ENCODE data around the gene EPS8L3.

GRCh38 chr1:109790735-109791494, 27.2 kb upstream of the EPS8L3 start:
- TF ChIP-seq RXRA (IDR thresholded peaks at IDR 0.05; ENCODE audit: borderline replicate concordance, low read depth) (no peak), FOXM1 (IDR thresholded peaks at IDR 0.05; ENCODE audit: low read depth) (no peak), EZH2phosphoT487 (IDR thresholded peaks at IDR 0.05; ENCODE audit: borderline replicate concordance, low read depth) (no peak), NRF1 (IDR thresholded peaks at IDR 0.05; ENCODE audit: low read depth, low read length) (no peak), MEF2A (IDR thresholded peaks at IDR 0.05; ENCODE audit: borderline replicate concordance, low read depth) (no peak), TAF1 (IDR thresholded peaks at IDR 0.05; ENCODE audit: borderline replicate concordance, low read depth, low read length) (no peak), PBX3 (IDR thresholded peaks at IDR 0.05) (no peak), EP300 (IDR thresholded peaks at IDR 0.05; ENCODE audit: borderline replicate concordance in 1 of 2, low read depth in 1 of 2, low read length in 1 of 2) (no peak), SIN3A (IDR thresholded peaks at IDR 0.05; ENCODE audit: borderline replicate concordance, low read depth, low read length) (no peak), JUND (IDR thresholded peaks at IDR 0.05) (no peak)
- TF ChIP-seq, protein P1, sequence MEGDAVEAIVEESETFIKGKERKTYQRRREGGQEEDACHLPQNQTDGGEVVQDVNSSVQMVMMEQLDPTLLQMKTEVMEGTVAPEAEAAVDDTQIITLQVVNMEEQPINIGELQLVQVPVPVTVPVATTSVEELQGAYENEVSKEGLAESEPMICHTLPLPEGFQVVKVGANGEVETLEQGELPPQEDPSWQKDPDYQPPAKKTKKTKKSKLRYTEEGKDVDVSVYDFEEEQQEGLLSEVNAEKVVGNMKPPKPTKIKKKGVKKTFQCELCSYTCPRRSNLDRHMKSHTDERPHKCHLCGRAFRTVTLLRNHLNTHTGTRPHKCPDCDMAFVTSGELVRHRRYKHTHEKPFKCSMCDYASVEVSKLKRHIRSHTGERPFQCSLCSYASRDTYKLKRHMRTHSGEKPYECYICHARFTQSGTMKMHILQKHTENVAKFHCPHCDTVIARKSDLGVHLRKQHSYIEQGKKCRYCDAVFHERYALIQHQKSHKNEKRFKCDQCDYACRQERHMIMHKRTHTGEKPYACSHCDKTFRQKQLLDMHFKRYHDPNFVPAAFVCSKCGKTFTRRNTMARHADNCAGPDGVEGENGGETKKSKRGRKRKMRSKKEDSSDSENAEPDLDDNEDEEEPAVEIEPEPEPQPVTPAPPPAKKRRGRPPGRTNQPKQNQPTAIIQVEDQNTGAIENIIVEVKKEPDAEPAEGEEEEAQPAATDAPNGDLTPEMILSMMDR (IDR thresholded peaks at IDR 0.05): peak; percentile 38; the same call in 1 of the 2 replicates
